OCI-LY7 (cell line): Measurements from ENCODE around the gene TADA2B. TPM values are rescaled to one million over a fixed set of nuclear protein-coding genes. Genes with fewer than 3 reads are reported as not detected.

ENCODE experiments used
- BruUV-seq: library from RNA; stranded (reverse); fragments of 400-500 nt; replicated peaks from 2 replicates; lab custom pipeline; 2021; lab: Mats Ljungman, UMichigan
- CTCF ChIA-PET: fragments of 300-600 bp; sonication (Branson Sonifier 250); formaldehyde crosslinking; loops from one replicate; lab custom pipeline; 2022; ENCODE audit warnings: antibody characterized with exemption; ENCODE audit not compliant: unreplicated experiment; lab: Charles Lee
- POLR2A ChIA-PET: fragments of 300-600 bp; sonication (Branson Sonifier 250); formaldehyde crosslinking; loops from one replicate; lab custom pipeline; 2022; ENCODE audit warnings: antibody characterized with exemption; lab: Charles Lee
- DNase-seq: peaks from one replicate; pipeline ENCODE4 v3.0.0-alpha.2; 2015; ENCODE audit warnings: low spot score
- H2AFZ ChIP-seq: fragments of 200-600 bp; sonication (generic), shearing (Covaris generic); 2 replicates; pipeline ENCODE4 v1.6.1; 2014; ENCODE audit warnings: mild to moderate bottlenecking, antibody characterized with exemption, low read length, moderate library complexity
- H3K27ac ChIP-seq: fragments of 200-600 bp; sonication (generic); 2 replicates; pipeline ENCODE4 v1.5.1; 2014; ENCODE audit warnings: mixed run types, low read depth, mild to moderate bottlenecking, moderate library complexity, low read length, inconsistent platforms; ENCODE audit not compliant: poor library complexity, severe bottlenecking
- H3K36me3 ChIP-seq: fragments of 200-600 bp; sonication (generic); 2 replicates; pipeline ENCODE4 v1.6.1; 2014; ENCODE audit warnings: mild to moderate bottlenecking, antibody characterized with exemption, low read length, moderate library complexity, mixed read lengths; ENCODE audit not compliant: insufficient read depth
- H3K4me1 ChIP-seq: fragments of 200-600 bp; sonication (generic); 2 replicates; pipeline ENCODE4 v1.5.1; 2014; ENCODE audit warnings: mild to moderate bottlenecking, low read length; ENCODE audit not compliant: insufficient read depth, poor library complexity, severe bottlenecking
- H3K4me2 ChIP-seq: fragments of 200-600 bp; sonication (generic); 2 replicates; pipeline ENCODE4 v1.6.1; 2014; ENCODE audit warnings: mild to moderate bottlenecking, low read length
- H3K4me3 ChIP-seq: fragments of 200-600 bp; sonication (generic); 2 replicates; pipeline ENCODE4 v1.5.1; 2014; ENCODE audit warnings: mild to moderate bottlenecking, low read depth, low read length; ENCODE audit not compliant: poor library complexity, severe bottlenecking
- H3K79me2 ChIP-seq: fragments of 200-600 bp; sonication (generic); 2 replicates; pipeline ENCODE4 v1.6.1; 2016; ENCODE audit warnings: low read depth, mild to moderate bottlenecking, low read length, moderate library complexity, mixed read lengths; ENCODE audit not compliant: insufficient read depth
- H3K9me2 ChIP-seq: fragments of 200-600 bp; sonication (generic); 2 replicates; pipeline ENCODE4 v1.6.1; 2016; ENCODE audit warnings: mild to moderate bottlenecking, low read length, mixed read lengths; ENCODE audit not compliant: insufficient read depth
- H3K9me3 ChIP-seq: fragments of 200-600 bp; sonication (generic); 2 replicates; pipeline ENCODE4 v1.6.1; 2014; ENCODE audit warnings: mild to moderate bottlenecking, mixed run types, low read length, mixed read lengths
- H4K20me1 ChIP-seq: fragments of 200-600 bp; sonication (generic); 2 replicates; pipeline ENCODE4 v1.6.1; 2014; ENCODE audit warnings: mild to moderate bottlenecking, antibody characterized with exemption, low read length, moderate library complexity, mixed read lengths; ENCODE audit not compliant: insufficient read depth
- CTCF ChIP-seq: fragments of 200-600 bp; sonication (generic); conservative IDR thresholded peaks from 2 replicates; pipeline ENCODE4 v1.5.1; 2014; ENCODE audit warnings: mild to moderate bottlenecking, antibody characterized with exemption, low read length, moderate library complexity, mixed read lengths
- EZH2phosphoT487 ChIP-seq: fragments of 200-600 bp; sonication (generic); IDR thresholded peaks from 2 replicates; pipeline ENCODE4 v1.6.1; 2018; ENCODE audit warnings: low read depth, borderline replicate concordance, mild to moderate bottlenecking, mixed run types, antibody characterized with exemption, low read length, moderate library complexity, mixed read lengths
- intact Hi-C: fragments of 100-400 bp; cut with micrococcal nuclease; formaldehyde crosslinking; loops from one replicate; pipeline ENCODE4 v1.10.0; 2022; ENCODE audit not compliant: unreplicated experiment
- total RNA-seq, 2 experiments: library from RNA; depleted of rRNA in 1 of 2; stranded (reverse); fragments of >200 nt in 1 of 2; shearing (Covaris generic) in 1 of 2; gene quantifications; 2 replicates each; pipeline ENCODE4 v1.2.3, GENCODE V29; 2014 to 2022

TADA2B gene
- total RNA-seq, 2 experiments from 2014 or later = 9.9 to 20.2 TPM

GRCh38 chr4:7007944-7008343 lies 35.2 kb upstream of the TADA2B start:
- peaks cover under 1% of the 10 kb centered on the region for H3K4me1 ChIP-seq
- no peak overlapping the region for H2AFZ ChIP-seq
- TF ChIP-seq CTCF = peak; percentile 40; the same call in 1 of the 2 replicates
- no peak for TF ChIP-seq EZH2phosphoT487
- H3K4me2 ChIP-seq = no peak overlapping the region
- intact Hi-C loops = no loop called here
- no peaks in the 10 kb centered on the region for H3K9me2 ChIP-seq
- POLR2A ChIA-PET = no interaction called here
- no peaks in the 10 kb centered on the region for H4K20me1 ChIP-seq
- H3K4me3 ChIP-seq = no peak overlapping the region
- no peak overlapping the region for H3K27ac ChIP-seq
- H3K79me2 ChIP-seq = no peaks in the 10 kb centered on the region
- H3K36me3 ChIP-seq = peaks cover 78% of the 10 kb centered on the region
- peak; percentile 9 for DNase-seq
- no peaks in the 10 kb centered on the region for H3K9me3 ChIP-seq
- BruUV-seq = no TSS peak
- CTCF ChIA-PET = no interaction called here

- no peaks in the 10 kb centered on the region for H4K20me1 ChIP-seq
- H3K79me2 ChIP-seq = no peaks in the 10 kb centered on the region
- TF ChIP-seq EZH2phosphoT487 (no peak), CTCF (no peak)
- H3K4me3 ChIP-seq = no peak overlapping the region
- H3K4me2 ChIP-seq = no peak overlapping the region
- ChIA-PET CTCF (no interaction called here), POLR2A (no interaction called here)
- BruUV-seq = no TSS peak
- H3K9me2 ChIP-seq = no peaks in the 10 kb centered on the region
- intact Hi-C loops = no loop called here
- H3K36me3 ChIP-seq = peaks cover 74% of the 10 kb centered on the region
- H3K27ac ChIP-seq = no peak overlapping the region
- H3K9me3 ChIP-seq = no peaks in the 10 kb centered on the region
- H3K4me1 ChIP-seq = peaks cover 17% of the 10 kb centered on the region
- no peak overlapping the region for H2AFZ ChIP-seq
- no peak for DNase-seq
These were observed 33.6 kb upstream of the TADA2B start for GRCh38 chr4:7009564-7009963.

GRCh38 chr4:7013175-7013574 lies 30.0 kb upstream of the TADA2B start:
- Histone ChIP-seq H3K27ac (no peak overlapping the region), H3K4me1 (peaks cover 19% of the 10 kb centered on the region), H3K79me2 (no peaks in the 10 kb centered on the region), H4K20me1 (no peaks in the 10 kb centered on the region), H3K4me2 (no peak overlapping the region), H3K36me3 (peaks cover 85% of the 10 kb centered on the region), H3K9me3 (no peaks in the 10 kb centered on the region), H3K9me2 (no peaks in the 10 kb centered on the region), H2AFZ (no peak overlapping the region), H3K4me3 (no peak overlapping the region)
- POLR2A ChIA-PET = no interaction called here
- CTCF ChIA-PET = no interaction called here
- no peak for DNase-seq
- no peak for TF ChIP-seq CTCF
- no peak for TF ChIP-seq EZH2phosphoT487
- intact Hi-C loops = no loop called here
- no TSS peak for BruUV-seq
